GM19372 (cell line): ENCODE measurements around the gene USP6NL.
"Not testable (repeated sequence)": the region's sequence is repeated elsewhere in the genome, so short reads cannot be mapped to it uniquely, and the experiment has no call there.

Source experiments
- ATAC-seq: cut with Tn5 transposase; IDR thresholded peaks from one replicate; pipeline ENCODE4 v1.9.1; 2021; ENCODE audit warnings: mild to moderate bottlenecking, low read depth, moderate library complexity; ENCODE audit not compliant: unreplicated experiment

USP6NL gene

GRCh38 chr10:11494923-11495322 lies 116.5 kb downstream of the USP6NL start:
- not testable (repeated sequence) for ATAC-seq

GRCh38 chr10:11493646-11494045 lies 117.8 kb downstream of the USP6NL start:
- no peak for ATAC-seq

GRCh38 chr10:11491087-11491486 lies 120.4 kb downstream of the USP6NL start:
- no peak for ATAC-seq

- ATAC-seq: no peak
These were observed 121.9 kb downstream of the USP6NL start for GRCh38 chr10:11489591-11489990.

- no peak for ATAC-seq
These were observed 123.3 kb downstream of the USP6NL start for GRCh38 chr10:11488126-11488525.

GRCh38 chr10:11483201-11484148 lies 128.0 kb downstream of the USP6NL start:
- ATAC-seq: no peak

- no peak for ATAC-seq
These were observed 129.1 kb downstream of the USP6NL start for GRCh38 chr10:11482306-11482705.

- no peak for ATAC-seq
These were observed 130.8 kb downstream of the USP6NL start for GRCh38 chr10:11480687-11481086.

GRCh38 chr10:11479300-11479699 lies 132.2 kb downstream of the USP6NL start:
- no peak for ATAC-seq

GRCh38 chr10:11478807-11479206 lies 132.6 kb downstream of the USP6NL start:
- no peak for ATAC-seq

GRCh38 chr10:11475831-11476434 lies 135.5 kb downstream of the USP6NL start:
- ATAC-seq: no peak

- ATAC-seq: no peak
These were observed 138.2 kb downstream of the USP6NL start for GRCh38 chr10:11473128-11473760.

GRCh38 chr10:11472158-11472753 lies 139.2 kb downstream of the USP6NL start:
- peak; percentile 84 for ATAC-seq

- ATAC-seq: no peak
These were observed 141.7 kb downstream of the USP6NL start for GRCh38 chr10:11469575-11470391.

- ATAC-seq: no peak
These were observed 143.2 kb downstream of the USP6NL start for GRCh38 chr10:11468126-11468742.

GRCh38 chr10:11465406-11465805 lies 146.0 kb downstream of the USP6NL start:
- no peak for ATAC-seq

GRCh38 chr10:11463111-11463510 lies 148.3 kb downstream of the USP6NL start:
- no peak for ATAC-seq

GRCh38 chr10:11462071-11462470 lies 149.4 kb downstream of the USP6NL start:
- ATAC-seq: no peak

- no peak for ATAC-seq
These were observed 154.1 kb downstream of the USP6NL start for GRCh38 chr10:11457336-11457735.
